Osteoblast (primary cell): ENCODE data around the gene COL10A1. TPM values are rescaled to one million over a fixed set of nuclear protein-coding genes. Genes with fewer than 3 reads are reported as not detected.
A peak's percentile ranks its signal among the peaks of the same experiment; 100 is the strongest.

Source experiments
- DNase-seq: peaks from one replicate; pipeline ENCODE4 v3.0.0; 2011; ENCODE audit warnings: low spot score, mixed read lengths; ENCODE audit not compliant: insufficient read length; ENCODE audit errors: missing footprints
- H2AFZ ChIP-seq: 2 replicates; pipeline ENCODE4 v1.6.0; 2011; ENCODE audit warnings: mild to moderate bottlenecking, low read length
- H3K27ac ChIP-seq: 2 replicates; pipeline ENCODE4 v1.5.1; 2011; ENCODE audit warnings: mild to moderate bottlenecking, low read depth, low read length, moderate library complexity
- H3K27me3 ChIP-seq: 2 replicates; pipeline ENCODE4 v1.6.0; 2012; ENCODE audit warnings: mild to moderate bottlenecking, control low read depth, inconsistent platforms, low read length, moderate library complexity; ENCODE audit not compliant: insufficient read depth
- H3K36me3 ChIP-seq: 2 replicates; pipeline ENCODE4 v1.5.1; 2011; ENCODE audit warnings: mild to moderate bottlenecking, low read length, control low read depth, moderate library complexity; ENCODE audit not compliant: insufficient read depth
- H3K4me1 ChIP-seq: 2 replicates; pipeline ENCODE4 v1.5.1; 2011; ENCODE audit warnings: mild to moderate bottlenecking, low read length, control low read depth, moderate library complexity; ENCODE audit not compliant: insufficient read depth
- H3K4me2 ChIP-seq: 2 replicates; pipeline ENCODE4 v1.6.0; 2011; ENCODE audit warnings: mild to moderate bottlenecking, low read length; ENCODE audit not compliant: insufficient read depth
- H3K4me3 ChIP-seq: fragments of 200-600 bp; sonication (generic); 3 replicates; pipeline ENCODE4 v1.5.1; 2012; ENCODE audit warnings: mild to moderate bottlenecking, low read length, inconsistent platforms; ENCODE audit not compliant: insufficient read depth
- H3K79me2 ChIP-seq: 2 replicates; pipeline ENCODE4 v1.6.0; 2012; ENCODE audit warnings: mild to moderate bottlenecking, low read length, control low read depth, inconsistent platforms; ENCODE audit not compliant: insufficient read depth
- H3K9me3 ChIP-seq: 2 replicates; pipeline ENCODE4 v1.5.1; 2011; ENCODE audit warnings: low read depth, low read length, control low read depth
- H4K20me1 ChIP-seq: 2 replicates; pipeline ENCODE4 v1.6.0; 2012; ENCODE audit warnings: mild to moderate bottlenecking, low read length, control low read depth; ENCODE audit not compliant: insufficient read depth
- total RNA-seq: library from RNA; depleted of rRNA; stranded (reverse); fragments of >200 nt; gene quantifications from 2 replicates; pipeline ENCODE4 v1.2.3, GENCODE V29; 2012
- TF ChIP-seq, protein P1 (sequence below): IDR thresholded peaks from 2 replicates; pipeline ENCODE4 v1.5.1; 2011; ENCODE audit warnings: mild to moderate bottlenecking, low read depth, low read length, moderate library complexity; ENCODE audit errors: extremely low read depth

Gene COL10A1
- total RNA-seq, 1 donor = 36.2 TPM

DNA sequence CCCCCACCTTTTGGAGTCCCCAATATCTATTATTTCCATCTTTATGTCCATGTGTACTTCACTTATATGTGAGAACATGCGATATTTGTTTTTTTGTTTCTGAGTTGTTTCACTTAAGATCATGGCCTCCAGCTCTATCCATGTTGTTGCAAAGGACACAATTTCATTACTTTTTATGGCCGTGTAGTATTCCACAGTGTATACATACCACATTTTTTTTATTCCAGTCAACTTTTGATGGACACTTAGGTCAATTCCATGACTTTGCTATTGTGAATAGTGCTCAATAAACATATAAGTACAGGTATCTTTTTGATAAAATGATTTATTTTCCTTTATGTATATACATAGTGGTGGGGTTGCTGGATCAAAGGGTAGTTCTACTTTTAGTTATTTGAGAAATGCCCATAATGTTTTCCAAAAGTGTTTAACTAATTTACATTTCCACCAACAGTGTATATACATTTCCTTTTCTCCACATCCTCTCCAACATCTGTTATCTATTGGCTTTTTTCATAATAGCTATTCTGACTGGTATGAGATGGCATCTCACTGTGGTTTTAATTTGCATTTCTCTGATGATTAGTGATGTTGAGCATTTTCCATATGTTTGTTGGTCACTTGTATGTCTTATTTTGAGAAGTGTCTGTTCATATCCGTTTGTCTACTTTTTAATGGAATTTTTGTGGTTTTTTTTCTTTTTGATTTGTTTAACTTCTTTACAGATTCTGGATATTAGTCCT lies 34.0 kb upstream of the COL10A1 start:
- no peak overlapping the region for H3K4me3 ChIP-seq
- H3K79me2 ChIP-seq = no peaks in the 10 kb centered on the region
- no peaks in the 10 kb centered on the region for H3K36me3 ChIP-seq
- H3K9me3 ChIP-seq = no peaks in the 10 kb centered on the region
- no peak overlapping the region for H3K4me2 ChIP-seq
- no peak for DNase-seq
- no peak overlapping the region for H2AFZ ChIP-seq
- H3K27me3 ChIP-seq = no peaks in the 10 kb centered on the region
- no peak overlapping the region for H3K27ac ChIP-seq
- TF ChIP-seq, protein P1, sequence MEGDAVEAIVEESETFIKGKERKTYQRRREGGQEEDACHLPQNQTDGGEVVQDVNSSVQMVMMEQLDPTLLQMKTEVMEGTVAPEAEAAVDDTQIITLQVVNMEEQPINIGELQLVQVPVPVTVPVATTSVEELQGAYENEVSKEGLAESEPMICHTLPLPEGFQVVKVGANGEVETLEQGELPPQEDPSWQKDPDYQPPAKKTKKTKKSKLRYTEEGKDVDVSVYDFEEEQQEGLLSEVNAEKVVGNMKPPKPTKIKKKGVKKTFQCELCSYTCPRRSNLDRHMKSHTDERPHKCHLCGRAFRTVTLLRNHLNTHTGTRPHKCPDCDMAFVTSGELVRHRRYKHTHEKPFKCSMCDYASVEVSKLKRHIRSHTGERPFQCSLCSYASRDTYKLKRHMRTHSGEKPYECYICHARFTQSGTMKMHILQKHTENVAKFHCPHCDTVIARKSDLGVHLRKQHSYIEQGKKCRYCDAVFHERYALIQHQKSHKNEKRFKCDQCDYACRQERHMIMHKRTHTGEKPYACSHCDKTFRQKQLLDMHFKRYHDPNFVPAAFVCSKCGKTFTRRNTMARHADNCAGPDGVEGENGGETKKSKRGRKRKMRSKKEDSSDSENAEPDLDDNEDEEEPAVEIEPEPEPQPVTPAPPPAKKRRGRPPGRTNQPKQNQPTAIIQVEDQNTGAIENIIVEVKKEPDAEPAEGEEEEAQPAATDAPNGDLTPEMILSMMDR = no peak
- H3K4me1 ChIP-seq = peaks cover 12% of the 10 kb centered on the region
- no peaks in the 10 kb centered on the region for H4K20me1 ChIP-seq

DNA sequence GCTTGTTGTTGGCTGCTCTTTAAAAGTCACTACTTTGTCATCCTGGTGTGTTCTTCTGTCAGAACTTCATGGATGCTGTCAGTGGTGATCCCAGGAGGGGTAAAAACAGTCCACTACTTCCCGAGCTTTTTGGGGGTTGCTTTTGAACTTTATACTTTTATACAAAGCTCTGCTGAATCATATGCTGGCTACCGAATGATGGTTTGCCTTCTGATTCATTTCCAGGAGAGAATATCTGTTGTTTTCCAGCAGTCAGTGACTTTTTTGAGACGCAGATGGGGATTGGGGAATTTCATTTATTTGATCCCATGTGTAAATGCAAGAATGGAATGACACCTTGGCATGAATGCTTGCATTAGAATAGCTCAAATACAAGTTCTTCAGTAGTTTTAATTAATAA lies 32.7 kb upstream of the COL10A1 start:
- Histone ChIP-seq H3K27ac (peak overlapping the region; percentile 44), H3K4me2 (peak overlapping the region; percentile 78), H3K27me3 (no peaks in the 10 kb centered on the region), H3K36me3 (no peaks in the 10 kb centered on the region), H3K4me1 (peaks cover 12% of the 10 kb centered on the region), H3K4me3 (peak overlapping the region; percentile 52), H3K79me2 (no peaks in the 10 kb centered on the region), H3K9me3 (no peaks in the 10 kb centered on the region), H4K20me1 (no peaks in the 10 kb centered on the region), H2AFZ (peak overlapping the region; percentile 85)
- DNase-seq = peak; percentile 54
- TF ChIP-seq, protein P1 = no peak

- H3K4me2 ChIP-seq = no peak overlapping the region
- H3K36me3 ChIP-seq = no peaks in the 10 kb centered on the region
- no peak overlapping the region for H3K4me3 ChIP-seq
- H3K27me3 ChIP-seq = no peaks in the 10 kb centered on the region
- TF ChIP-seq, protein P1 = no peak
- DNase-seq = no peak
- no peaks in the 10 kb centered on the region for H3K79me2 ChIP-seq
- H3K27ac ChIP-seq = no peak overlapping the region
- H3K9me3 ChIP-seq = no peaks in the 10 kb centered on the region
- H2AFZ ChIP-seq = no peak overlapping the region
- no peaks in the 10 kb centered on the region for H4K20me1 ChIP-seq
- H3K4me1 ChIP-seq = peaks cover 12% of the 10 kb centered on the region
Measured at GRCh38 chr6:116157391-116157790, 31.5 kb upstream of the COL10A1 start.

- no peak for DNase-seq
- Histone ChIP-seq H3K4me2 (no peak overlapping the region), H3K27me3 (no peaks in the 10 kb centered on the region), H3K36me3 (no peaks in the 10 kb centered on the region), H3K27ac (no peak overlapping the region), H3K79me2 (no peaks in the 10 kb centered on the region), H2AFZ (no peak overlapping the region), H3K4me3 (no peak overlapping the region), H4K20me1 (no peaks in the 10 kb centered on the region), H3K4me1 (peaks cover 12% of the 10 kb centered on the region), H3K9me3 (no peaks in the 10 kb centered on the region)
- TF ChIP-seq, protein P1 = no peak
Measured at GRCh38 chr6:116156405-116157326, 30.7 kb upstream of the COL10A1 start.
